Measurements from ENCODE around the gene DDX6. TPM values are rescaled to one million over a fixed set of nuclear protein-coding genes. Genes with fewer than 3 reads are reported as not detected.
"Not testable (repeated sequence)": the region's sequence is repeated elsewhere in the genome, so short reads cannot be mapped to it uniquely, and the experiment has no call there.

The DDX6 gene
- total and polyA plus RNA-seq, 2 experiments from 2014 or later: 68.3 to 205 TPM

GRCh38 chr11:118765095-118765691, 25.8 kb downstream of the DDX6 start:
- Histone ChIP-seq H3K36me3 (ENCODE audit: insufficient read depth) (peaks cover 42% of the 10 kb centered on the region), H4K20me1 (replicated peaks; ENCODE audit: insufficient read depth) (peaks cover 64% of the 10 kb centered on the region), H3K79me2 (replicated peaks; ENCODE audit: insufficient read depth) (peaks cover 69% of the 10 kb centered on the region), H3F3A (replicated peaks; ENCODE audit: low read depth) (peaks cover 11% of the 10 kb centered on the region; the same call in 1 of the 2 replicates)
- TF ChIP-seq CTCF (conservative IDR thresholded peaks at IDR 0.05; ENCODE audit: low read depth in 2 of 2): peak in 1 of 2 experiments; percentile 17; a peak in 1 of 4 replicates
- peaks cover 88% of the 10 kb centered on the region for H3K36me3 Mint-ChIP-seq (ENCODE audit: low read depth)
- H3K9me2 ChIP-seq (ENCODE audit: insufficient read depth); H3K27me3 ChIP-seq (ENCODE audit: insufficient read depth); H3K27ac ChIP-seq (ENCODE audit: low read depth); H3K4me3 ChIP-seq; H3K27ac Mint-ChIP-seq; H3K4me1 Mint-ChIP-seq; H2AFZ ChIP-seq; H3K4me3 Mint-ChIP-seq; DNase-seq (ENCODE audit: low spot score); H3K27me3 Mint-ChIP-seq (ENCODE audit: insufficient read depth, low read depth, poor library complexity); H3K9me3 Mint-ChIP-seq; H3K4me1 ChIP-seq (ENCODE audit: insufficient read depth); H3K4me2 ChIP-seq: not testable (repeated sequence)
- ATAC-seq: peak; percentile 36; the same call in 1 of the 3 replicates

GRCh38 chr11:118763041-118763440, 27.9 kb downstream of the DDX6 start:
- Histone ChIP-seq H2AFZ (no peak overlapping the region), H3K4me1 (ENCODE audit: insufficient read depth) (no peaks in the 10 kb centered on the region), H3F3A (replicated peaks; ENCODE audit: low read depth) (peaks cover 20% of the 10 kb centered on the region), H3K27ac (ENCODE audit: low read depth) (peak overlapping the region; percentile 45; the same call in 1 of the 2 replicates), H3K36me3 (ENCODE audit: insufficient read depth) (peaks cover 61% of the 10 kb centered on the region), H3K9me2 (ENCODE audit: insufficient read depth) (no peaks in the 10 kb centered on the region), H3K79me2 (replicated peaks; ENCODE audit: insufficient read depth) (peaks cover 48% of the 10 kb centered on the region), H4K20me1 (replicated peaks; ENCODE audit: insufficient read depth) (peaks cover 52% of the 10 kb centered on the region), H3K27me3 (ENCODE audit: insufficient read depth) (no peaks in the 10 kb centered on the region), H3K4me2 (no peak overlapping the region), H3K4me3 (no peak overlapping the region)
- no peak for DNase-seq (ENCODE audit: low spot score)
- H3K4me1 Mint-ChIP-seq: no peaks in the 10 kb centered on the region; the same call in 2 of the 3 replicates
- no peak overlapping the region for H3K4me3 Mint-ChIP-seq
- H3K36me3 Mint-ChIP-seq (ENCODE audit: low read depth): peaks cover 92% of the 10 kb centered on the region
- ATAC-seq: no peak
- peaks cover 6% of the 10 kb centered on the region for H3K27me3 Mint-ChIP-seq (ENCODE audit: insufficient read depth, low read depth, poor library complexity)
- H3K9me3 Mint-ChIP-seq: no peaks in the 10 kb centered on the region
- H3K27ac Mint-ChIP-seq: no peak overlapping the region
- no peak for TF ChIP-seq EZH2 (IDR thresholded peaks at IDR 0.05; ENCODE audit: low read depth, unreplicated experiment)
- TF ChIP-seq ZNF331 (CRISPR knock-in tag; IDR thresholded peaks at IDR 0.05; ENCODE audit: low read depth): no peak
- TF ChIP-seq ZNF114 (CRISPR knock-in tag; IDR thresholded peaks at IDR 0.05): no peak
- no peak for TF ChIP-seq ZNF462 (CRISPR knock-in tag; IDR thresholded peaks at IDR 0.05)

- peaks cover 90% of the 10 kb centered on the region for H3K36me3 Mint-ChIP-seq (ENCODE audit: low read depth)
- not testable (repeated sequence) for H2AFZ ChIP-seq; H3K27me3 ChIP-seq (ENCODE audit: insufficient read depth); H3K4me3 Mint-ChIP-seq; H3K27ac ChIP-seq (ENCODE audit: low read depth); H3K27me3 Mint-ChIP-seq (ENCODE audit: insufficient read depth, low read depth, poor library complexity); H3K4me1 ChIP-seq (ENCODE audit: insufficient read depth); H3K27ac Mint-ChIP-seq; DNase-seq (ENCODE audit: low spot score); ATAC-seq; H3K9me2 ChIP-seq (ENCODE audit: insufficient read depth); H3K4me3 ChIP-seq; H3K9me3 Mint-ChIP-seq; H3K4me2 ChIP-seq; H3K4me1 Mint-ChIP-seq
- Histone ChIP-seq H3K79me2 (replicated peaks; ENCODE audit: insufficient read depth) (peaks cover 39% of the 10 kb centered on the region), H3F3A (replicated peaks; ENCODE audit: low read depth) (peaks cover 21% of the 10 kb centered on the region), H4K20me1 (replicated peaks; ENCODE audit: insufficient read depth) (peaks cover 49% of the 10 kb centered on the region), H3K36me3 (ENCODE audit: insufficient read depth) (peaks cover 66% of the 10 kb centered on the region)
Observed at GRCh38 chr11:118761981-118762380, 29.0 kb downstream of the DDX6 start.
